Fibroblast of pulmonary artery (primary cell): ENCODE data around the gene SMCR8.
"Not testable (repeated sequence)": the region's sequence is repeated elsewhere in the genome, so short reads cannot be mapped to it uniquely, and the experiment has no call there.

Experiments used
- DNase-seq: peaks from one replicate; pipeline ENCODE4 v3.0.0-alpha.2; 2010; ENCODE audit warnings: low read depth
- H3K4me3 ChIP-seq: replicated peaks from 2 replicates; pipeline ENCODE4 v1.5.1; 2011; ENCODE audit warnings: low read depth, mild to moderate bottlenecking, control low read depth, low read length, moderate library complexity
- TF ChIP-seq, protein P1 (sequence below): IDR thresholded peaks from 2 replicates; pipeline ENCODE4 v1.5.1; 2011; ENCODE audit warnings: mild to moderate bottlenecking, control low read depth, low read length, inconsistent platforms; ENCODE audit errors: missing control alignments

The SMCR8 gene

GRCh38 chr17:18278867-18279266 is 36.2 kb upstream of the SMCR8 start:
- TF ChIP-seq, protein P1, sequence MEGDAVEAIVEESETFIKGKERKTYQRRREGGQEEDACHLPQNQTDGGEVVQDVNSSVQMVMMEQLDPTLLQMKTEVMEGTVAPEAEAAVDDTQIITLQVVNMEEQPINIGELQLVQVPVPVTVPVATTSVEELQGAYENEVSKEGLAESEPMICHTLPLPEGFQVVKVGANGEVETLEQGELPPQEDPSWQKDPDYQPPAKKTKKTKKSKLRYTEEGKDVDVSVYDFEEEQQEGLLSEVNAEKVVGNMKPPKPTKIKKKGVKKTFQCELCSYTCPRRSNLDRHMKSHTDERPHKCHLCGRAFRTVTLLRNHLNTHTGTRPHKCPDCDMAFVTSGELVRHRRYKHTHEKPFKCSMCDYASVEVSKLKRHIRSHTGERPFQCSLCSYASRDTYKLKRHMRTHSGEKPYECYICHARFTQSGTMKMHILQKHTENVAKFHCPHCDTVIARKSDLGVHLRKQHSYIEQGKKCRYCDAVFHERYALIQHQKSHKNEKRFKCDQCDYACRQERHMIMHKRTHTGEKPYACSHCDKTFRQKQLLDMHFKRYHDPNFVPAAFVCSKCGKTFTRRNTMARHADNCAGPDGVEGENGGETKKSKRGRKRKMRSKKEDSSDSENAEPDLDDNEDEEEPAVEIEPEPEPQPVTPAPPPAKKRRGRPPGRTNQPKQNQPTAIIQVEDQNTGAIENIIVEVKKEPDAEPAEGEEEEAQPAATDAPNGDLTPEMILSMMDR = no peak
- no peak overlapping the region for H3K4me3 ChIP-seq
- peak; percentile 60 for DNase-seq

- no peak overlapping the region for H3K4me3 ChIP-seq
- no peak for DNase-seq
- TF ChIP-seq, protein P1 = no peak
Measured at GRCh38 chr17:18280249-18280648, 34.8 kb upstream of the SMCR8 start.

- no peak overlapping the region for H3K4me3 ChIP-seq
- no peak for DNase-seq
- TF ChIP-seq, protein P1 = no peak
Measured at GRCh38 chr17:18280766-18281371, 34.2 kb upstream of the SMCR8 start.

GRCh38 chr17:18281788-18282187 is 33.3 kb upstream of the SMCR8 start:
- TF ChIP-seq, protein P1 = no peak
- no peak for DNase-seq
- H3K4me3 ChIP-seq = no peak overlapping the region

DNA sequence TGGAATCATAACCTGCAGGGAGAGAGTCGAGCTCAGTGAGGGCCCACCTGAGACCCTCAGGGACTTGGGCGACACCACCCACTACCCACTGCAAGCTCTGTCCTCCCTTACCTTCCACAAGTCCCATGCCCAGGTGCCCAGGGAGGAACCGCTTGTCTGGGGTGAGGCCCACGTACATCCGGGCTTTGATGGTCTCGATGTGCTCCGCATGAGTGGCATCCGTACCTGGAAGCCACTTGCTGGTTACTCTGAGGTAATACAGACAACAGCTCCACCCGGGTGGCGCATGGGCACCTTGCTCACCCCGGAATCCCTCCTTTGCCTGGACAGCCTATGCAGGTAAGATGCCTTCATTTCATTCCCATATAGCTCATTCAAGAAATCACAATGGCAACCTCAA is 29.8 kb upstream of the SMCR8 start:
- TF ChIP-seq, protein P1 = no peak
- no peak overlapping the region for H3K4me3 ChIP-seq
- no peak for DNase-seq

GRCh38 chr17:18291718-18292540 is 23.2 kb upstream of the SMCR8 start:
- DNase-seq = no peak
- TF ChIP-seq, protein P1 = no peak
- H3K4me3 ChIP-seq = no peak overlapping the region

- H3K4me3 ChIP-seq, DNase-seq: not testable (repeated sequence)
Measured at GRCh38 chr17:18298061-18298460, 17.0 kb upstream of the SMCR8 start.
